ENCODE results near the gene NHSL2.
A peak's percentile ranks its signal among the peaks of the same experiment; 100 is the strongest.
"Not testable (repeated sequence)": the region's sequence is repeated elsewhere in the genome, so short reads cannot be mapped to it uniquely, and the experiment has no call there.

NHSL2 gene

GRCh38 chrX:72131317-72132294 lies 221.0 kb downstream of the NHSL2 start, which contains the start of gene RTL5:
Gene RTL5, minus strand, starts transcription at chrX:72131915.
- DNase-seq (ENCODE audit: low read depth): peak; percentile 53

- no peak for DNase-seq (ENCODE audit: low read depth)
Measured at GRCh38 chrX:72132456-72132855, 221.8 kb downstream of the NHSL2 start.

GRCh38 chrX:72133851-72134546 lies 223.4 kb downstream of the NHSL2 start:
- no peak for DNase-seq (ENCODE audit: low read depth)

GRCh38 chrX:72137846-72138495 lies 227.3 kb downstream of the NHSL2 start:
- DNase-seq (ENCODE audit: low read depth): no peak

- no peak for DNase-seq (ENCODE audit: low read depth)
Measured at GRCh38 chrX:72139538-72139937, 228.9 kb downstream of the NHSL2 start.

- no peak for DNase-seq (ENCODE audit: low read depth)
Measured at GRCh38 chrX:72141372-72142004, 230.8 kb downstream of the NHSL2 start.

- no peak for DNase-seq (ENCODE audit: low read depth)
Measured at GRCh38 chrX:72142094-72142793, 231.6 kb downstream of the NHSL2 start.

- no peak for DNase-seq (ENCODE audit: low read depth)
Measured at GRCh38 chrX:72142794-72143608, 232.4 kb downstream of the NHSL2 start.

- DNase-seq (ENCODE audit: low read depth): no peak
Measured at GRCh38 chrX:72143609-72143907, 232.9 kb downstream of the NHSL2 start.

GRCh38 chrX:72145181-72145580 lies 234.5 kb downstream of the NHSL2 start:
- DNase-seq (ENCODE audit: low read depth): no peak

- DNase-seq (ENCODE audit: low read depth): no peak
Measured at GRCh38 chrX:72146527-72146926, 235.9 kb downstream of the NHSL2 start.

GRCh38 chrX:72158773-72159172 lies 248.1 kb downstream of the NHSL2 start:
- no peak for DNase-seq (ENCODE audit: low read depth)

GRCh38 chrX:72159769-72160168 lies 249.1 kb downstream of the NHSL2 start:
- DNase-seq (ENCODE audit: low read depth): no peak

GRCh38 chrX:72165551-72165950 lies 254.9 kb downstream of the NHSL2 start:
- no peak for DNase-seq (ENCODE audit: low read depth)

- DNase-seq (ENCODE audit: low read depth): no peak
Measured at GRCh38 chrX:72169008-72169728, 258.5 kb downstream of the NHSL2 start.

- DNase-seq (ENCODE audit: low read depth): not testable (repeated sequence)
Measured at GRCh38 chrX:72176289-72176688, 265.6 kb downstream of the NHSL2 start.

- no peak for DNase-seq (ENCODE audit: low read depth)
Measured at GRCh38 chrX:72176981-72177380, 266.3 kb downstream of the NHSL2 start.

GRCh38 chrX:72180539-72180938 lies 269.9 kb downstream of the NHSL2 start:
- DNase-seq (ENCODE audit: low read depth): no peak

GRCh38 chrX:72181178-72182125 lies 270.8 kb downstream of the NHSL2 start, which contains the start of gene PIN4:
Gene PIN4, plus strand, starts transcription at chrX:72181757. Its CDS starts 29 bp downstream, at chrX:72181786.
- peak; percentile 87 for DNase-seq (ENCODE audit: low read depth)
